A549 (cell line): Measurements from ENCODE around the gene OVCH2. TPM values are rescaled to one million over a fixed set of nuclear protein-coding genes. Genes with fewer than 3 reads are reported as not detected.

ENCODE experiments used
- ATAC-seq, 2 experiments: fragments of 200-7000 bp in 1 of 2; fragments of >200 bp in 1 of 2; cut with Nextera tagmentation in 1 of 2; cut with Tn5 transposase in 1 of 2; 3 replicates each; pipeline versions ENCODE4 v1.8.0 to v1.9.1; 2018 to 2020; ENCODE audit warnings: mild to moderate bottlenecking in 1 of 2, moderate library complexity in 1 of 2
- CTCF ChIA-PET: fragments of 300-600 bp; sonication (Branson Sonifier 250); formaldehyde crosslinking; extraction: SDS; loops from one replicate; lab custom pipeline; 2021; ENCODE audit warnings: antibody characterized with exemption, inconsistent platforms; lab: Yijun Ruan, JAX
- POLR2A ChIA-PET: fragments of 350-600 bp; formaldehyde crosslinking; extraction: SDS; loops from one replicate; lab custom pipeline; 2021; ENCODE audit warnings: antibody characterized with exemption, inconsistent platforms; lab: Yijun Ruan, JAX
- DNase-seq, 2 experiments: peaks; one replicate each; pipeline versions ENCODE4 v3.0.0 to v3.0.0-alpha.2; 2011 to 2016; ENCODE audit warnings: low read depth in 1 of 2, low spot score in 1 of 2
- FAIRE-seq: peaks from 2 replicates; lab custom pipeline; 2011; peaks lifted over from hg19 to GRCh38; lab: Jason Lieb, UNC
- H3K27ac ChIP-seq, 2 experiments: fragments of >200 bp; sonication (Bioruptor Twin); formaldehyde crosslinking; 3 replicates each; pipeline ENCODE4 v1.5.1; 2016 to 2017
- H3K4me1 ChIP-seq: fragments of >200 bp; sonication (Bioruptor Twin); formaldehyde crosslinking; 3 replicates; pipeline ENCODE4 v1.6.1; 2016
- H3K4me2 ChIP-seq: fragments of >200 bp; sonication (Bioruptor Twin); formaldehyde crosslinking; 3 replicates; pipeline ENCODE4 v1.6.1; 2016
- H3K4me3 ChIP-seq: fragments of >200 bp; sonication (Bioruptor Twin); formaldehyde crosslinking; 3 replicates; pipeline ENCODE4 v1.5.1; 2016
- H3K9me3 ChIP-seq: fragments of >200 bp; sonication (Bioruptor Twin); formaldehyde crosslinking; 3 replicates; pipeline ENCODE4 v1.6.1; 2016
- EHF ChIP-seq: fragments of 250-450 bp; sonication (Bioruptor Pico); IDR thresholded peaks from 2 replicates; pipeline ENCODE4 v1.5.0; 2020; ENCODE audit warnings: mild to moderate bottlenecking
- EHMT2 ChIP-seq: fragments of 200-600 bp; sonication (generic); IDR thresholded peaks from 2 replicates; pipeline ENCODE4 v1.6.1; 2016; ENCODE audit warnings: antibody characterized with exemption, low read depth, mild to moderate bottlenecking, moderate library complexity
- ESRRA ChIP-seq: fragments of 150-350 bp; IDR thresholded peaks from 2 replicates; pipeline ENCODE4 v1.6.1; 2014; ENCODE audit warnings: mild to moderate bottlenecking, low read length, borderline replicate concordance
- FOSB ChIP-seq: fragments of 250-450 bp; sonication (Bioruptor Pico); IDR thresholded peaks from 2 replicates; pipeline ENCODE4 v1.5.0; 2020; ENCODE audit warnings: mild to moderate bottlenecking, moderate library complexity
- GATA3 ChIP-seq: IDR thresholded peaks from 2 replicates; pipeline ENCODE4 v1.6.1; 2012; ENCODE audit warnings: borderline replicate concordance
- HDAC2 ChIP-seq: fragments of 200-600 bp; sonication (generic); IDR thresholded peaks from 2 replicates; pipeline ENCODE4 v1.6.1; 2016
- HEYL ChIP-seq: fragments of 250-450 bp; sonication (Bioruptor Pico); IDR thresholded peaks from 2 replicates; pipeline ENCODE4 v1.8.0; 2021; ENCODE audit warnings: mild to moderate bottlenecking, moderate library complexity
- HMGXB4 ChIP-seq: fragments of 250-450 bp; sonication (Bioruptor Pico); IDR thresholded peaks from 2 replicates; pipeline ENCODE4 v1.5.0; 2021; ENCODE audit warnings: mild to moderate bottlenecking, moderate library complexity, borderline replicate concordance
- HOXB13 ChIP-seq: fragments of 250-450 bp; sonication (Bioruptor Pico); IDR thresholded peaks from 2 replicates; pipeline ENCODE4 v1.5.0; 2020; ENCODE audit warnings: low read depth, mild to moderate bottlenecking, moderate library complexity
- HOXB5 ChIP-seq: fragments of 250-450 bp; sonication (Bioruptor Pico); IDR thresholded peaks from 2 replicates; pipeline ENCODE4 v1.5.0; 2020; ENCODE audit warnings: mild to moderate bottlenecking, moderate library complexity
- JUN ChIP-seq, 2 experiments: fragments of >200 bp; sonication (Bioruptor Twin); formaldehyde crosslinking; IDR thresholded peaks; 2 replicates in 1 of 2; 3 replicates in 1 of 2; pipeline ENCODE4 v1.6.1; 2016 to 2017
- MAZ ChIP-seq: fragments of 150-350 bp; IDR thresholded peaks from 2 replicates; pipeline ENCODE4 v1.6.1; 2014; ENCODE audit warnings: antibody characterized with exemption, low read depth, low read length, borderline replicate concordance
- NPAS2 ChIP-seq: fragments of 250-450 bp; sonication (Bioruptor Pico); IDR thresholded peaks from 2 replicates; pipeline ENCODE4 v1.8.0; 2022; ENCODE audit warnings: mild to moderate bottlenecking, moderate library complexity, borderline replicate concordance
- PBX3 ChIP-seq: IDR thresholded peaks from 2 replicates; pipeline ENCODE4 v1.6.1; 2012
- PHF8 ChIP-seq: fragments of 200-600 bp; sonication (generic); IDR thresholded peaks from 2 replicates; pipeline ENCODE4 v1.6.1; 2016; ENCODE audit warnings: low read depth, mild to moderate bottlenecking, antibody characterized with exemption, moderate library complexity, borderline replicate concordance
- POLR2A ChIP-seq: IDR thresholded peaks from 2 replicates; pipeline ENCODE4 v1.6.1; 2012; ENCODE audit warnings: mild to moderate bottlenecking, low read length
- POLR2AphosphoS2 ChIP-seq: conservative IDR thresholded peaks from 2 replicates; pipeline ENCODE4 v1.6.1; 2012; ENCODE audit warnings: low read length, improper control_type of control experiment, inconsistent platforms
- RAD21 ChIP-seq, 2 experiments: fragments of >200 bp in 1 of 2; sonication (Bioruptor Twin) in 1 of 2; formaldehyde crosslinking in 1 of 2; IDR thresholded peaks in 1 of 2; conservative IDR thresholded peaks in 1 of 2; 2 replicates in 1 of 2; 3 replicates in 1 of 2; pipeline ENCODE4 v1.6.1; 2012 to 2018; ENCODE audit warnings: inconsistent platforms in 1 of 2
- RARB ChIP-seq: fragments of 250-450 bp; sonication (Bioruptor Pico); IDR thresholded peaks from 2 replicates; pipeline ENCODE4 v1.8.0; 2021; ENCODE audit warnings: mild to moderate bottlenecking, moderate library complexity
- RCOR1 ChIP-seq: fragments of 150-350 bp; IDR thresholded peaks from 2 replicates; pipeline ENCODE4 v1.6.1; 2014; ENCODE audit warnings: antibody characterized with exemption, low read length, low read depth
- RFX5 ChIP-seq: fragments of 450-650 bp; IDR thresholded peaks from 2 replicates; pipeline ENCODE4 v1.7.1; 2014; ENCODE audit warnings: antibody characterized with exemption, mild to moderate bottlenecking, moderate library complexity
- RNF2 ChIP-seq: fragments of 200-600 bp; sonication (generic); IDR thresholded peaks from 2 replicates; pipeline ENCODE4 v1.6.1; 2016; ENCODE audit warnings: low read depth, mild to moderate bottlenecking, antibody characterized with exemption, moderate library complexity, borderline replicate concordance
- SMC3 ChIP-seq: fragments of >200 bp; sonication (Bioruptor Twin); formaldehyde crosslinking; IDR thresholded peaks from 3 replicates; pipeline ENCODE4 v1.6.1; 2018; ENCODE audit warnings: inconsistent platforms
- SREBF2 ChIP-seq: fragments of 450-650 bp; IDR thresholded peaks from 2 replicates; pipeline ENCODE4 v1.6.1; 2014; ENCODE audit warnings: mild to moderate bottlenecking, moderate library complexity
- TFCP2L1 ChIP-seq: fragments of 250-450 bp; sonication (Bioruptor Pico); IDR thresholded peaks from 2 replicates; pipeline ENCODE4 v1.5.0; 2021; ENCODE audit warnings: mild to moderate bottlenecking
- WGBS: methylation state at CpG from one replicate; pipeline ENCODE4 v1.1.6; 2017; ENCODE audit errors: missing lambda C conversion rate; 5-methylcytosine and 5-hydroxymethylcytosine counted together
- polyA plus RNA-seq, 4 experiments: library from polyadenylated mRNA; depleted of rRNA in 3 of 4; stranded (reverse); fragments of >200 nt; fragmentation: RNase III in 1 of 4; extraction: RNeasy Plus Mini Kit Qiagen cat#74134 plus additional on column Dnase treatment in 1 of 4; gene quantifications; 2 replicates in 3 of 4; 3 replicates in 1 of 4; pipeline ENCODE4 v1.2.3, GENCODE V29; 2011 to 2017
- TF ChIP-seq, protein P1 (sequence below): IDR thresholded peaks from 2 replicates; pipeline ENCODE4 v1.6.1; 2012

OVCH2 gene
- polyA plus RNA-seq, 2 of the 4 experiments (the other 2 are of a cell fraction) = not detected

DNA sequence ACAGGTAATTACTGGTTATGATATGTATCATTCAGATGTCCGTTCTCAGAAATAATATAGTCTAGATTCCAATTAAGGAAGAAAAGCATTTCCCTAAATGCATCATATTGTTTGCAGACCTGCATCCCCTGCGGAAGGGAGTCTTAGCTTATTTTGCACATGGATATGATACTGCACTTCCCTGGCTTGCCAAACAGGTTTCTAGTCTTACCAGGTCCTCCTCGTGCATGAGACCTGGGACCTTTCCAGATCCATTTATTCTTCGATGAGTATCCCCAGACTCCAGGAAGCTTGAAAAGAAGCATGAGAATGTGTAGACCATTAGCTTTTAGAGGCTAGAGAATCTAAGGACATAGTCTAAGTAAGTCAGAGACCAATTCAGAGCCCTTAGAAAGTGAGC lies 63.5 kb downstream of the OVCH2 start:
- H3K9me3 ChIP-seq = no peaks in the 10 kb centered on the region
- H3K4me2 ChIP-seq = no peak overlapping the region
- CTCF ChIA-PET = interaction anchor here (1.1 to 1.9 kb wide), 7 partner anchors 10 to 130 kb away, joined by 3 to 14 read pairs (median 4); partner anchors contain the start of gene PPFIBP2
- no peak for FAIRE-seq
- ATAC-seq = no peak
- H3K4me3 ChIP-seq = no peak overlapping the region
- TF ChIP-seq, protein P1, sequence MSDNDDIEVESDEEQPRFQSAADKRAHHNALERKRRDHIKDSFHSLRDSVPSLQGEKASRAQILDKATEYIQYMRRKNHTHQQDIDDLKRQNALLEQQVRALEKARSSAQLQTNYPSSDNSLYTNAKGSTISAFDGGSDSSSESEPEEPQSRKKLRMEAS = no peak
- no peak for TF ChIP-seq FOSB (CRISPR knock-in tag)
- no peak for TF ChIP-seq POLR2AphosphoS2
- no peak for TF ChIP-seq HEYL (CRISPR knock-in tag)
- TF ChIP-seq RCOR1 = no peak
- no peak for TF ChIP-seq PHF8
- TF ChIP-seq TFCP2L1 = no peak
- TF ChIP-seq POLR2A = no peak
- no peak for TF ChIP-seq HMGXB4 (CRISPR knock-in tag)
- TF ChIP-seq HOXB5 = no peak
- TF ChIP-seq NPAS2 (CRISPR knock-in tag) = no peak
- no peak for TF ChIP-seq EHMT2
- no peak for TF ChIP-seq SMC3
- TF ChIP-seq RFX5 = no peak
- no peak for TF ChIP-seq HDAC2
- H3K27ac ChIP-seq = no peak overlapping the region
- POLR2A ChIA-PET = no interaction called here
- no peak for DNase-seq
- 0 out of 3 replicates have a peak, but pooled peaks cover 3% of the 10 kb centered on the region for H3K4me1 ChIP-seq
- WGBS = 68% methylated on average over 4 of the region's 4 CpGs

GRCh38 chr11:7640816-7641215 lies 65.5 kb downstream of the OVCH2 start:
- DNase-seq = no peak
- no peaks in the 10 kb centered on the region for H3K9me3 ChIP-seq
- ChIA-PET POLR2A (no interaction called here), CTCF (interaction anchor here (1.9 to 2.7 kb wide), 2 partner anchors 24 to 69 kb away, joined by 7 to 15 read pairs; no protein-coding TSS in a partner anchor)
- H3K4me2 ChIP-seq = no peak overlapping the region
- no peak for ATAC-seq
- FAIRE-seq = no peak
- H3K4me3 ChIP-seq = no peak overlapping the region
- TF ChIP-seq HOXB13 = no peak
- TF ChIP-seq JUN (IDR thresholded peaks at IDR 0.05) = no peak
- TF ChIP-seq RARB = no peak
- no peak for TF ChIP-seq EHF
- TF ChIP-seq GATA3 = no peak
- TF ChIP-seq RNF2 = no peak
- no peak for TF ChIP-seq RAD21 (conservative IDR thresholded peaks at IDR 0.05 in 1 of 2, IDR thresholded peaks at IDR 0.05 in 1 of 2)
- TF ChIP-seq TFCP2L1 = no peak
- TF ChIP-seq RCOR1 = no peak
- no peak for TF ChIP-seq MAZ
- TF ChIP-seq SREBF2 = no peak
- TF ChIP-seq ESRRA = no peak
- TF ChIP-seq EHMT2 = no peak
- no peak for TF ChIP-seq HEYL (CRISPR knock-in tag)
- 77% methylated on average over 6 of the region's 6 CpGs for WGBS
- H3K4me1 ChIP-seq = no peaks in the 10 kb centered on the region
- no peak overlapping the region for H3K27ac ChIP-seq

GRCh38 chr11:7639643-7640025 lies 66.6 kb downstream of the OVCH2 start:
- FAIRE-seq (no peak), ATAC-seq (no peak)

More at GRCh38 chr11:7639643-7640025, 66.6 kb downstream of the OVCH2 start:
- Histone ChIP-seq H3K4me1 (no peaks in the 10 kb centered on the region), H3K4me2 (no peak overlapping the region), H3K4me3 (no peak overlapping the region), H3K27ac (no peak overlapping the region), H3K9me3 (no peaks in the 10 kb centered on the region)
- 71% methylated on average over 5 of the region's 5 CpGs for WGBS
- DNase-seq = no peak
- POLR2A ChIA-PET = no interaction called here
- TF ChIP-seq EHF (no peak), HDAC2 (no peak), HMGXB4 (CRISPR knock-in tag) (no peak), PHF8 (no peak), PBX3 (no peak), RARB (no peak)
- CTCF ChIA-PET = interaction anchor here (1.0 to 2.7 kb wide), 7 partner anchors 10 to 126 kb away, joined by 3 to 15 read pairs (median 6); partner anchors contain the start of gene PPFIBP2
